Measurements from ENCODE around the gene ADPRH.

DNA sequence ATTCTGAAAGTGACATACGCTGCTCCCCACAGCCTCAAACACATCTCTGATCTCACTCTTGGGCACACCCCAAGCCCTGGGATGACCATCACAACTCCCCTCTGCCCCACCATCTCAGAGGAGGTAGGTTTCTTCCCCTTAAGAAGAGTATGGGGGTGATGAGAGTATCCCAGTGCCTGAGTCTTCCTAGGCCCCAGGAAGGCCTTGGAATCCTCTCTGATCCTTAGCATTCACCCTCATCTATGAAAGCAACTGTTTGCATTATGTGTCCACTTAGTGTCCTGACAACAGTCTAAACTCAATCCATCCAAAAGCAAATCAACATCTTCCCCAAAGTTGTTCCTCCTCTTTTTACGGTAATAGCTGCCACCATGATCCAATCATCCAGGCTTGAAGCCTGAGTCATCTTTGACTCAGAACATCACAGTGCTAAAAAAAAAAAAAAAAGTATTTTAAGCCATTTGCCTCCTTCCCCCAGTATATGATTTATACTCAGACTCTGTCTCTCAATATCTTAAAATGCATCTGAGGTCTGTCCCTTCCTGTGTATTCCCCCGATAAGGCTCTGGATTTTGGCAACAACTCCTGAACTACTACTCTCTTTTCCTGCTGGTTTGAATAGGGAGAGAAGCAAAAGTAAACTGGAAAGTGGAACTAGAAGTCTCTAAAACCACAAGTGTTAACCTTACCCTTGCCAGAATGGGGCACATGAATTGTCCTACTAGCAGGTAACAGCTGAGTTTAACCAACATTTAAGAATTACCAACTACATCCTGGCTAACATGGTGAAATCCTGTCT is 58.6 kb downstream of the ADPRH start:
- TF ChIP-seq CTCF (IDR thresholded peaks at IDR 0.05; ENCODE audit: low read length) (no peak), EZH2 (IDR thresholded peaks at IDR 0.05; ENCODE audit: borderline replicate concordance, low read length) (no peak)

Measured in OCI-LY1 (cell line).